Measurements from ENCODE around the gene RBM14.

RBM14 gene

GRCh38 chr11:66625041-66625751 is 8.8 kb downstream of the RBM14 start:
- TF ChIP-seq SPI1 (IDR thresholded peaks at IDR 0.05; ENCODE audit: borderline replicate concordance, low read depth) (no peak), GABPA (IDR thresholded peaks at IDR 0.05; ENCODE audit: low read depth) (no peak), POLR2AphosphoS5 (IDR thresholded peaks at IDR 0.05; ENCODE audit: low read depth) (no peak), CTCF (IDR thresholded peaks at IDR 0.05; ENCODE audit: insufficient read depth, low read length) (no peak)
- TF ChIP-seq, protein P1, sequence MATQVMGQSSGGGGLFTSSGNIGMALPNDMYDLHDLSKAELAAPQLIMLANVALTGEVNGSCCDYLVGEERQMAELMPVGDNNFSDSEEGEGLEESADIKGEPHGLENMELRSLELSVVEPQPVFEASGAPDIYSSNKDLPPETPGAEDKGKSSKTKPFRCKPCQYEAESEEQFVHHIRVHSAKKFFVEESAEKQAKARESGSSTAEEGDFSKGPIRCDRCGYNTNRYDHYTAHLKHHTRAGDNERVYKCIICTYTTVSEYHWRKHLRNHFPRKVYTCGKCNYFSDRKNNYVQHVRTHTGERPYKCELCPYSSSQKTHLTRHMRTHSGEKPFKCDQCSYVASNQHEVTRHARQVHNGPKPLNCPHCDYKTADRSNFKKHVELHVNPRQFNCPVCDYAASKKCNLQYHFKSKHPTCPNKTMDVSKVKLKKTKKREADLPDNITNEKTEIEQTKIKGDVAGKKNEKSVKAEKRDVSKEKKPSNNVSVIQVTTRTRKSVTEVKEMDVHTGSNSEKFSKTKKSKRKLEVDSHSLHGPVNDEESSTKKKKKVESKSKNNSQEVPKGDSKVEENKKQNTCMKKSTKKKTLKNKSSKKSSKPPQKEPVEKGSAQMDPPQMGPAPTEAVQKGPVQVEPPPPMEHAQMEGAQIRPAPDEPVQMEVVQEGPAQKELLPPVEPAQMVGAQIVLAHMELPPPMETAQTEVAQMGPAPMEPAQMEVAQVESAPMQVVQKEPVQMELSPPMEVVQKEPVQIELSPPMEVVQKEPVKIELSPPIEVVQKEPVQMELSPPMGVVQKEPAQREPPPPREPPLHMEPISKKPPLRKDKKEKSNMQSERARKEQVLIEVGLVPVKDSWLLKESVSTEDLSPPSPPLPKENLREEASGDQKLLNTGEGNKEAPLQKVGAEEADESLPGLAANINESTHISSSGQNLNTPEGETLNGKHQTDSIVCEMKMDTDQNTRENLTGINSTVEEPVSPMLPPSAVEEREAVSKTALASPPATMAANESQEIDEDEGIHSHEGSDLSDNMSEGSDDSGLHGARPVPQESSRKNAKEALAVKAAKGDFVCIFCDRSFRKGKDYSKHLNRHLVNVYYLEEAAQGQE (IDR thresholded peaks at IDR 0.05; ENCODE audit: insufficient replicate concordance, low read depth): no peak
- DNase-seq (ENCODE audit: low read depth in 1 of 2, low spot score in 1 of 2): no peak
- H3K27ac ChIP-seq (replicated peaks): no peak overlapping the region

GRCh38 chr11:66625752-66626149 is 9.3 kb downstream of the RBM14 start:
- TF ChIP-seq GABPA (IDR thresholded peaks at IDR 0.05; ENCODE audit: low read depth) (no peak), POLR2AphosphoS5 (IDR thresholded peaks at IDR 0.05; ENCODE audit: low read depth) (no peak)
- no peak overlapping the region for H3K4me3 ChIP-seq (replicated peaks; ENCODE audit: insufficient read depth, low read length)
- H3K27ac ChIP-seq (replicated peaks): no peak overlapping the region
- no peaks in the 10 kb centered on the region for H3K27me3 ChIP-seq (ENCODE audit: insufficient read depth, poor library complexity, severe bottlenecking)
- DNase-seq (ENCODE audit: low read depth in 1 of 2, low spot score in 1 of 2): no peak

More at GRCh38 chr11:66625041-66625751, 8.8 kb downstream of the RBM14 start:
- Histone ChIP-seq H3K27me3 (ENCODE audit: insufficient read depth, poor library complexity, severe bottlenecking) (no peaks in the 10 kb centered on the region), H3K4me3 (replicated peaks; ENCODE audit: insufficient read depth, low read length) (no peak overlapping the region)

DNA sequence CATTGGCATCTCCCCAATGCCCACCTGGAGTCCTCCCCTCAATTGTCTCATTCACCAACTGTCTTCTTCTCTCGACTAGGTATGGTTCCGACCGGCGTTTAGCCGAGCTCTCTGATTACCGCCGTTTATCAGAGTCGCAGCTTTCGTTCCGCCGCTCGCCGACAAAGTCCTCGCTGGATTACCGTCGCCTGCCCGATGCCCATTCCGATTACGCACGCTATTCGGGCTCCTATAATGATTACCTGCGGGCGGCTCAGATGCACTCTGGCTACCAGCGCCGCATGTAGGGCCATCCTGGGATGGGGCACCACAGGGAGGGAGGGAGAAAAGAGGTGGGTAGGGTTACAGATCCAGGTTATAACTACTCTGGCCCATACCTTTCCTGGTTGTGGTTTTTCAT is 10.0 kb downstream of the RBM14 start:
- H3K27me3 ChIP-seq (ENCODE audit: insufficient read depth, poor library complexity, severe bottlenecking): no peaks in the 10 kb centered on the region
- no peak overlapping the region for H3K27ac ChIP-seq (replicated peaks)
- DNase-seq (ENCODE audit: low read depth in 1 of 2, low spot score in 1 of 2): no peak
- H3K4me3 ChIP-seq (replicated peaks; ENCODE audit: insufficient read depth, low read length): no peak overlapping the region
- TF ChIP-seq SPI1 (IDR thresholded peaks at IDR 0.05; ENCODE audit: borderline replicate concordance, low read depth) (no peak), CTCF (IDR thresholded peaks at IDR 0.05; ENCODE audit: insufficient read depth, low read length) (no peak)

DNA sequence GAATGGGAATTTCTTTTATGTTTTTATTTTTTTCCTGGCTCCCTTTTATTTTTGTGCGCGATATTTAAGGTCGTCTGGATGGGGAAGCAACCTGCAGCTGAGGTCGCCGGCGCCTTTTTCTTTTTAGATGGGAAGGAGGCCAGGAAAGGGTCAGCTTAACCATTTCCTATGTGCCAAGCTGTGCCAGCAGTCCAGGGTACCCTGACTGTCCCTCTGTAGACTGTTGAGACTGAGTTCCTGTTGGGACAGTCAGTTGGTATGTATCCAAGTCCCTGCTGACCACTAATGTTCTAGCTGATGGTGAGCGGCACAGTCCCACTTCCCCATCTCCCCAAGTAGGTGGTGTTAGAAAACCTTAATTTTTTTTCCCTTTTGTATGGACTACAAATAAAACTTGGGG is 10.5 kb downstream of the RBM14 start:
- H3K27ac ChIP-seq (replicated peaks): no peak overlapping the region
- TF ChIP-seq SPI1 (IDR thresholded peaks at IDR 0.05; ENCODE audit: borderline replicate concordance, low read depth) (no peak), CTCF (IDR thresholded peaks at IDR 0.05; ENCODE audit: insufficient read depth, low read length) (no peak), GABPA (IDR thresholded peaks at IDR 0.05; ENCODE audit: low read depth) (no peak), POLR2AphosphoS5 (IDR thresholded peaks at IDR 0.05; ENCODE audit: low read depth) (no peak)
- TF ChIP-seq, protein P1 (IDR thresholded peaks at IDR 0.05; ENCODE audit: insufficient replicate concordance, low read depth): no peak
- H3K4me3 ChIP-seq (replicated peaks; ENCODE audit: insufficient read depth, low read length): no peak overlapping the region
- no peak for DNase-seq (ENCODE audit: low read depth in 1 of 2, low spot score in 1 of 2)
- no peaks in the 10 kb centered on the region for H3K27me3 ChIP-seq (ENCODE audit: insufficient read depth, poor library complexity, severe bottlenecking)
